Caki2 (cell line): Measurements from ENCODE around the gene RFX2. TPM values are rescaled to one million over a fixed set of nuclear protein-coding genes. Genes with fewer than 3 reads are reported as not detected.
A peak's percentile ranks its signal among the peaks of the same experiment; 100 is the strongest.

Experiments
- DNase-seq: peaks from one replicate; pipeline ENCODE4 v3.0.0-alpha.2; 2015; ENCODE audit warnings: low read depth
- in situ Hi-C: cut with HindIII; loops from 2 replicates; pipeline ENCODE4 v1.10.0; 2016; ENCODE audit warnings: low sequenced_read_pairs, low pct_unique_long_range_greater_than_20kb, mixed read lengths
- total RNA-seq: library from RNA; depleted of rRNA; stranded (reverse); fragments of >200 nt; shearing (Covaris generic); gene quantifications from 2 replicates; pipeline ENCODE4 v1.2.3, GENCODE V29; 2014; ENCODE audit warnings: low replicate concordance

The RFX2 gene
- total RNA-seq, 1 experiment from 2014 or later = 2.0 TPM

- in situ Hi-C loops = no loop called here
- DNase-seq = peak; percentile 95
These were observed 43.3 kb downstream of the RFX2 start for GRCh38 chr19:6066661-6067646.

- in situ Hi-C loops = no loop called here
These were observed 44.5 kb downstream of the RFX2 start for GRCh38 chr19:6065685-6066374.

DNA sequence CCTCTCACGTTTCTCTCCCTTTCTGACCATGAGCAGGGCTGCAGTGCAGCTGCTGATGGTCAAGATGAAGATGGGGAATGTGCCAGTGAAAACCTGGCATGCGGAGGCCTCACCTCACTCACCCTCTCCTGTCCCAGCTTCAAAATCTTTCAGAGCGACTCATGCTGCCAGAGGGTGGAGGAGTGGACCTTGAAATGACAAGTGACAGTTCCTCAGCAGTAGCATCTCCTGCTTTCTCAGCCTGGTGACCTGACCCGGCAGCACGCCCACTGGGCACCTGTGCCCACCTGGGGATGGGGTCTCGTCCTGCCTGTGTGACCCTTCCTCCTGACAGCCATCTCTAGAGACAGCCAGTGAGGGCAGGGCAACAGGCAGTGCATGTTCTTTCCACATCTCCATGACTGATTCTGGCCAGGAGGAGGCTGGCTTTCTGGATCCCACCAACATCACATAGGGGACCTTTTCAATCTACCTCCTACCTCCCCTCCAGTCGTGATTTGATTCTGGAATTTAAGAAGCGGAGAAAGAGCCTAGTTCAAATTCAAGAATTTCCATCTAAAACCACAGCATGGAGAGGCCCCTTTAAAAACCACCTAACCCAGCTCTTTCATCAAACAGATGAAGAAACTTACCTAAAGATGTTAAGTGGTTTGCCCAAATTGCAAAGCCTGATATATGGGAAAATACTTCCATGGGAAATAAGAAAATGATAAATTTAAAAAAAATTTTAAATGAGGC, 45.8 kb downstream of the RFX2 start:
- DNase-seq = peak; percentile 42
- in situ Hi-C loops = no loop called here

More at GRCh38 chr19:6065685-6066374, 44.5 kb downstream of the RFX2 start:
- peak; percentile 50 for DNase-seq

GRCh38 chr19:6063576-6064335, 46.5 kb downstream of the RFX2 start:
- in situ Hi-C loops = no loop called here
- no peak for DNase-seq

- in situ Hi-C loops = no loop called here
- no peak for DNase-seq
These were observed 47.2 kb downstream of the RFX2 start for GRCh38 chr19:6062961-6063575.

GRCh38 chr19:6062274-6062673, 48.0 kb downstream of the RFX2 start:
- in situ Hi-C loops = no loop called here
- DNase-seq = no peak

- in situ Hi-C loops = no loop called here
- no peak for DNase-seq
These were observed 48.7 kb downstream of the RFX2 start for GRCh38 chr19:6061376-6062130.

DNA sequence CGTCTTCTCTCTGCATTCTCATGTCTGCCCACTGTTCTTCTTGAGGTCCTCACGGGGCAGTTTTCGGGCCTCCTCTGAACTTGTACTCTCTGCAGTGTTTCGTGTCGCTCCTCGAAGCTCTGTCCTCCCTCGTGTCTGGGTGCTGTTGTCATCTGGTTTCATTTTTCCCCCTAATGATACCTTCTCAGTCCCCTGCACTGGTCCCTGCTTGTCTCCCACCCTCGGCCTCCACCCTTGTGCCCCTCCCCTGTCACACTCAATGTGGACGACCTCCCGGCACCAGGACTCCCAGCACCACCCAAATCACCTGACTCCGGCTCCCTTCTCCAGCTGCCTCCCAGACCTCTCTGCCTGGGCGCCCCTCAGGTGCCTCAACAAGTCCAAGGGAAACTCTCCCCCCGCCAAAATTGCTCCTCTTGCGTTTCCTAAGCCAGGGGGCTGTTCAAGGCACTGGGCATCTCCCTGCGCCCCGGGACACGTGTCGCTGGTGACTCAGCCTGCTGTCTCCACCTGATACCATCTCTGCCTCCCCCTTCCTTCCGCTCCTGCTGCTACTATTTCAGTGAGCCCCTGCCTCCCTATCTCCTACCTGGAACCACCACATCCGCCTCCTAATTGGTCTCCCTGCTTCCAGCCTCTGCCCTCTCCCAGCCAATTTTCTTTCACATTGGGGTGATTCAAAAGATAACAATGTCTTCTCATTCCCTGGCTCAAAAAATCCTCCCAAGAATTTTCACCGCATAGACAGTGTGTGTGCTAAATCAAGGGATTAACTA, 49.5 kb downstream of the RFX2 start:
- in situ Hi-C loops = no loop called here

DNA sequence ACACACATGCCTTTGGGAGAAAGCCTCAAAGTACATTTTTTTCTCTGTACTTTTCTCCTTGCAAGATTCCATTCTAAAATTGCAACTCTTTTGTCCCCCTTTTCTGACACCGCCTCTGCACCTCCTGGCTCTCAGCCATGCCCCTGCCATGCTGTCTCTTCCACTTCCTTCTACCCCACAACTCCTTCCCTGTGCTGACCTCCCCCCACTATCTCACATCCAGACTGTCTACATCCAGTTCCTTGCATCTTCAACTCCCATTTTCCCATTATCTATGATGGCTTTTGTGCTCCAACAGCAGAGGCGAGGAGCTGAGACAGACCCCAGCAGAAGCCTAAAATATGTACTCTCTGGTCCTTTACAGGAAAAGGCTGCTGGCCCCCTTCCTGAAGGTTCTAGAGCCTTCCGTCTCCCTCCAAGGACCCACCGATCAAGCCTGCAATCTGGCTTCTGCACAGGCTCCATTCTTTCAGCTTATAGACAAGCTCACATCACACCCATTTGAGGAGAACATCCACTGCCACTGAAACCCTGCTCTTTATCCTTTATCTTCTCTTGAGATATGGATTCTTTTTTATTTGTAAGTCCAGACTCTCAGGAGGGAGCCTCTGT, 50.2 kb downstream of the RFX2 start:
- no peak for DNase-seq
- in situ Hi-C loops = no loop called here

More for the DNA sequence above, 49.5 kb downstream of the RFX2 start:
- DNase-seq = no peak

DNA sequence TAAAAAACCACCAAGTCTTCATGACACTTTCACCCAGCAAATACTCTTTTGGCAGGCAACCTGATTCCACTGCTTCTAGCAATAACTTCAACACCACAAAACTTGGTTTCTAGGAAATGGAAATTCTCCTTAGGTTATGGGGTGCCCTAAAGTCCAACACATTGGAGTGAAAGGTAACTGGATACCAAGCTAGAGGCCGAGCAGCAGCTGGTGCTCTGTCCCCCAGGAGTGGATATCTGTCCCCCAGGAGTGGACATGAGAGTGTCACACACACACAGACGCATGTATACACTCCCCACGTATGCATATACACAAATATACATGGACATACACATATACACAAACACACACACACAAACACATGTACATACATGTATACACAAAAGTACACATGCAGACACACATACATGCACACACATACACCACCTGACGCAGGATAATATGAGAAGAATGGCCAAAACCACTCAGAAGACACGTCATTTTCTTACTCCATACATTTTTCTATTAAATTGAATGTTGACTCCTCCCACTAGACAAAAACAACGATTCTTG, 50.8 kb downstream of the RFX2 start:
- no peak for DNase-seq
- in situ Hi-C loops = no loop called here

DNA sequence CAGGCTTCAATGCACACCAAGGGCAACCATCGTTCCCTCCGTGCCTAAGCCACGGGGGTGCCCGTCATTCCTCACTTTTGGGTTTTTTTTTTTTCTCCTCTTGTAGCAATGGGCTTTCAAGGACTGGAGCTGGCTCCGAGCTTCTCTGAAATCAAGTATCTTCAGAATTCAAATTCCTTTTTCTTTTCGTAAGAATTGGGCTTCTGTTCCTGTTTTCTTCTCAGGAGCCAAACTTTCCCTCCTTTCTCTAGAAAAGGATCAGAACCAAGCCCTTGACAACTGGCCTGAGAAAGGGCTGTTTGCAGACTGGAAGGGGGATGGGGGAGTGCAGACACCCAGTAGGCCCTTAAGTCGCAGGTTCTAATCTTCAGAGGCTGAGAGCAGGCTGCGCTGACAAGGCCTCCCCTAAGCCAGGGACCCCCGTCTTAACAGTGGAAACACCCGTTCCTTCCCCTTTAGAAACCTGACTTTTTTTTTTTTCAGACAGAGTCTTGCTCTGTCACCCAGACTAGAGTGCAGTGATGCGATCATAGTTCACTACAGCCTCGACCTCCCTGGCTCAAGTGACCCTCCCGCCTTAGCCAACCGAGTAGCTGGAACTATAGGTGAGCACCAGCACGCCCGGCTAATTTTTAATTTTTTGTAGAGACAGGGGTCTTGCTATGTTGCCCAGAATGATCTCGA, 51.6 kb downstream of the RFX2 start:
- DNase-seq = no peak
- in situ Hi-C loops = no loop called here

- no peak for DNase-seq
- in situ Hi-C loops = no loop called here
These were observed 52.4 kb downstream of the RFX2 start for GRCh38 chr19:6057651-6058517.

GRCh38 chr19:6056801-6057650, 53.3 kb downstream of the RFX2 start:
- in situ Hi-C loops = no loop called here
- DNase-seq = peak; percentile 92
